K562 (cell line): ENCODE results near the gene PIN4. TPM values are rescaled to one million over a fixed set of nuclear protein-coding genes. Genes with fewer than 3 reads are reported as not detected.

Source experiments
- ATAC-seq: fragments of 200-7000 bp; cut with Tn5 transposase; 3 replicates; pipeline ENCODE4 v1.9.1; 2020; ENCODE audit warnings: moderate library complexity
- BruUV-seq: library from RNA; stranded (reverse); fragments of 400-500 nt; replicated peaks from 2 replicates; lab custom pipeline; 2021; lab: Mats Ljungman, UMichigan
- CTCF ChIA-PET: fragments of 300-600 bp; formaldehyde crosslinking; extraction: SDS; loops from one replicate; lab custom pipeline; 2021; ENCODE audit warnings: low intra/inter-chr PET ratio; lab: Yijun Ruan, JAX
- POLR2A ChIA-PET: fragments of 300-600, 350-650 bp; sonication (Branson Sonifier 250); formaldehyde crosslinking; extraction: SDS; loops from one replicate; lab custom pipeline; 2021; ENCODE audit warnings: antibody characterized with exemption, inconsistent platforms; lab: Yijun Ruan, JAX
- DNase-seq, 4 experiments: peaks; one replicate each; pipeline versions ENCODE4 v3.0.0 to v3.0.0-alpha.2; 2011 to 2018; ENCODE audit warnings: low spot score in 3 of 4, mixed read lengths in 3 of 4; ENCODE audit errors: extremely low read depth in 1 of 4
- FAIRE-seq: peaks from 2 replicates; lab custom pipeline; 2011; peaks lifted over from hg19 to GRCh38; lab: Jason Lieb, UNC
- H2AFZ ChIP-seq: 2 replicates; pipeline ENCODE4 v1.6.0; 2011; ENCODE audit warnings: low read depth, low read length, control low read depth, inconsistent platforms
- H3K27ac ChIP-seq: fragments of 200-600 bp; 3 replicates; pipeline ENCODE4 v1.8.0; 2011; ENCODE audit warnings: low read depth, mild to moderate bottlenecking, control low read depth, inconsistent platforms, low read length, moderate library complexity, mixed read lengths; ENCODE audit errors: extremely low read depth
- H3K27me3 ChIP-seq, 2 experiments: fragments of 300-600 bp in 1 of 2; 2 replicates in 1 of 2; 3 replicates in 1 of 2; pipeline versions ENCODE4 v1.6.0 to v1.8.0; 2011; ENCODE audit warnings: inconsistent platforms in 2 of 2, low read length in 2 of 2, mild to moderate bottlenecking in 1 of 2, mixed read lengths in 1 of 2, moderate library complexity in 1 of 2; ENCODE audit not compliant: control insufficient read depth in 2 of 2, insufficient read depth in 2 of 2
- H3K36me3 ChIP-seq: fragments of 300-600 bp; 3 replicates; pipeline ENCODE4 v1.8.0; 2011; ENCODE audit warnings: mild to moderate bottlenecking, low read length, inconsistent platforms; ENCODE audit not compliant: control insufficient read depth, insufficient read depth
- H3K4me1 ChIP-seq, 2 experiments: fragments of 200-600 bp in 1 of 2; replicated peaks in 1 of 2; 2 replicates in 1 of 2; 3 replicates in 1 of 2; pipeline versions ENCODE4 v1.5.1 to v1.8.0; 2011; ENCODE audit warnings: inconsistent platforms in 2 of 2, low read length in 2 of 2, mild to moderate bottlenecking in 1 of 2, mixed read lengths in 1 of 2, moderate library complexity in 1 of 2; ENCODE audit not compliant: control insufficient read depth in 2 of 2, insufficient read depth in 2 of 2
- H3K4me2 ChIP-seq: 2 replicates; pipeline ENCODE4 v1.6.1; 2011; ENCODE audit warnings: low read length, control low read depth, inconsistent platforms, mixed read lengths; ENCODE audit not compliant: insufficient read depth
- H3K4me3 ChIP-seq: fragments of 200-600 bp; sonication (generic), shearing (Covaris generic); 2 replicates; pipeline ENCODE4 v1.5.1; 2016; ENCODE audit warnings: control low read depth, inconsistent platforms
- H3K79me2 ChIP-seq: fragments of 200-600 bp; 3 replicates; pipeline ENCODE4 v1.8.0; 2011; ENCODE audit warnings: low read length, inconsistent platforms; ENCODE audit not compliant: control insufficient read depth, insufficient read depth
- H3K9ac ChIP-seq, 2 experiments: 2 replicates each; pipeline versions ENCODE4 v1.6.0 to v1.6.1; 2011; ENCODE audit warnings: low read depth in 2 of 2, low read length in 2 of 2, control low read depth in 1 of 2, inconsistent platforms in 1 of 2, mild to moderate bottlenecking in 1 of 2, mixed read lengths in 1 of 2; ENCODE audit not compliant: insufficient read depth in 1 of 2
- H3K9me1 ChIP-seq: one replicate; pipeline ENCODE4 v1.6.0; 2011; ENCODE audit warnings: inconsistent platforms, mild to moderate bottlenecking, low read length, moderate library complexity; ENCODE audit not compliant: control insufficient read depth, insufficient read depth
- H3K9me3 ChIP-seq: replicated peaks from 2 replicates; pipeline ENCODE4 v1.5.1; 2011; ENCODE audit warnings: low read depth, low read length, inconsistent platforms; ENCODE audit not compliant: control insufficient read depth, insufficient read depth
- H4K20me1 ChIP-seq: replicated peaks from 2 replicates; pipeline ENCODE4 v1.6.1; 2011; ENCODE audit warnings: low read length, inconsistent platforms, mixed read lengths; ENCODE audit not compliant: control insufficient read depth, insufficient read depth
- AFF1 ChIP-seq, 2 experiments: fragments of 450-650 bp; IDR thresholded peaks; 2 replicates each; pipeline ENCODE4 v1.6.1; 2018; ENCODE audit warnings: mild to moderate bottlenecking in 2 of 2, low read depth in 1 of 2; ENCODE audit not compliant: partially characterized antibody in 2 of 2
- ARHGAP35 ChIP-seq: fragments of 450-650 bp; IDR thresholded peaks from 2 replicates; pipeline ENCODE4 v1.6.1; 2018; ENCODE audit not compliant: partially characterized antibody
- GATAD2B ChIP-seq: fragments of 450-650 bp; IDR thresholded peaks from 2 replicates; pipeline ENCODE4 v1.6.1; 2017; ENCODE audit warnings: mild to moderate bottlenecking, borderline replicate concordance
- HNRNPUL1 ChIP-seq: fragments of 200-400 bp; formaldehyde crosslinking; IDR thresholded peaks from 2 replicates; pipeline ENCODE4 v1.6.1; 2017; ENCODE audit warnings: low read length
- MYC ChIP-seq, 2 experiments: fragments of 250-450 bp in 1 of 2; sonication (Bioruptor Pico) in 1 of 2; IDR thresholded peaks; 2 replicates each; pipeline versions ENCODE4 v1.5.1 to v1.6.1; 2012 to 2021; ENCODE audit warnings: low read depth in 2 of 2, borderline replicate concordance in 1 of 2, improper control_type of control experiment in 1 of 2, low read length in 1 of 2, mild to moderate bottlenecking in 1 of 2, moderate library complexity in 1 of 2
- RBBP5 ChIP-seq: fragments of 200-600 bp; sonication (generic); IDR thresholded peaks from 2 replicates; pipeline ENCODE4 v1.6.1; 2012; ENCODE audit warnings: borderline replicate concordance, mild to moderate bottlenecking, low read length, control low read depth, inconsistent platforms; ENCODE audit not compliant: insufficient read depth, poor library complexity, severe bottlenecking
- TEAD1 ChIP-seq, 2 experiments: fragments of 450-650 bp in 1 of 2; sonication (generic) in 1 of 2; formaldehyde crosslinking; IDR thresholded peaks; 2 replicates each; pipeline versions ENCODE4 v1.4.0 to v1.8.0; 2020 to 2022; ENCODE audit warnings: mild to moderate bottlenecking in 2 of 2, missing genetic modification reagents in 1 of 2
- ZFX ChIP-seq: sonication (generic); formaldehyde crosslinking; IDR thresholded peaks from 2 replicates; pipeline ENCODE4 v1.8.0; 2022; ENCODE audit warnings: mild to moderate bottlenecking, missing genetic modification reagents, moderate library complexity
- ZNF140 ChIP-seq: fragments of 250-450 bp; sonication (Bioruptor Pico); IDR thresholded peaks from 2 replicates; pipeline ENCODE4 v1.8.0; 2021; ENCODE audit warnings: moderate library complexity, mild to moderate bottlenecking, inconsistent platforms
- ZNF347 ChIP-seq: fragments of 450-650 bp; formaldehyde crosslinking; IDR thresholded peaks from 2 replicates; pipeline ENCODE4 v1.4.0; 2020; ENCODE audit warnings: low read depth, mild to moderate bottlenecking, moderate library complexity
- ZNF586 ChIP-seq: fragments of 450-650 bp; formaldehyde crosslinking; conservative IDR thresholded peaks from 2 replicates; pipeline ENCODE4 v1.4.0; 2020; ENCODE audit warnings: mild to moderate bottlenecking, moderate library complexity
- ZNF77 ChIP-seq: fragments of 250-450 bp; sonication (Bioruptor Pico); IDR thresholded peaks from 2 replicates; pipeline ENCODE4 v1.5.0; 2020
- WGBS: fragments of 100-300 bp; shearing (Covaris generic); methylation state at CpG from one replicate; pipeline ENCODE4 v1.1.6; 2016; ENCODE audit warnings: low coverage, mixed read lengths; ENCODE audit not compliant: insufficient coverage; ENCODE audit errors: missing lambda C conversion rate; 5-methylcytosine and 5-hydroxymethylcytosine counted together
- in situ Hi-C: fragments of 300-500 bp; cut with MboI; formaldehyde crosslinking; loops from 4 replicates; pipeline ENCODE4 v1.15.0; 2018; ENCODE audit warnings: inconsistent platforms, mixed read lengths
- intact Hi-C: fragments of 100-400 bp; cut with micrococcal nuclease; formaldehyde crosslinking; loops from 2 replicates; pipeline ENCODE4 v1.14.2; 2022
- polyA plus RNA-seq, 8 experiments: library from polyadenylated mRNA; depleted of rRNA in 4 of 8; stranded (reverse) in 5 of 8; unstranded in 3 of 8; fragments of >200 nt; fragmentation: Nextera tagmentation in 2 of 8; fragmentation: Illumina TruSeq in 1 of 8; extraction: Ambion mirVana in 2 of 8; extraction: Trizol in 1 of 8; gene quantifications; 2 replicates each; pipeline versions ENCODE4 v1.2.1 to v1.2.3, GENCODE V29; 2011 to 2014; ENCODE audit warnings: inconsistent platforms in 1 of 8, missing spikeins in 1 of 8
- total RNA-seq, 7 experiments: library from RNA; depleted of rRNA in 6 of 7; stranded (reverse); fragments of >200 nt in 6 of 7; fragmentation: Illumina TruSeq in 2 of 7; extraction: Trizol in 2 of 7; gene quantifications; 2 replicates each; pipeline versions ENCODE4 v1.2.1 to v1.2.3, GENCODE V29; 2011 to 2021; ENCODE audit warnings: low replicate concordance in 1 of 7
- TF ChIP-seq, protein P1 (sequence below): IDR thresholded peaks from 3 replicates; pipeline ENCODE4 v1.6.1; 2011; ENCODE audit warnings: borderline replicate concordance, mild to moderate bottlenecking; ENCODE audit not compliant: insufficient read length, insufficient read depth

Gene PIN4
- total and polyA plus RNA-seq, 9 of the 15 experiments (the other 6 are each of a cell fraction or from before 2014, with no cell fraction given), result 10.0 to 132 (median 45.6) TPM

DNA sequence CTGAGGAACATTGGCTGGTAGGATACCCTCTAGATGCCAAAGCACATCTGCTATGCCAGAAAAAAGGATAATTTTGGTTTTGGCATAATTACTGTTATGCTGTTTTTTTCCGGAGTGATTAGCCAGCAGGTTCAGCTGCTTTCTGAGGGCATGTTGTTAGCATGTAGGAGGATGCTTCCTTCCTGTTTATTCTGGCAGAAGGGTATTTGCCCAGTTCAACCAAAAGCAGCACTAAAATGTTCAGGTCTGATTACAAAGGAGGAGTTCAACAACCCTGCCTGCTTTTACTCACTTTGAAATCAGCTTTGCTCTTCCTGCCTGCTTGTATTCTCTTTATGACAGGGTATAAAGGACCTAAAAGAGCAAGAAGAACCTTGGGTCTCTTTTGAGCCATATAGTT is 35.4 kb downstream of the PIN4 start:
- BruUV-seq, result no TSS peak
- FAIRE-seq (no peak), DNase-seq (no peak), ATAC-seq (no peak)
- 11% methylated on average over 1 of the region's 1 CpG for WGBS
- ChIA-PET POLR2A (no interaction called here), CTCF (no interaction called here)
- Histone ChIP-seq H3K27ac (no peak overlapping the region), H3K9me3 (no peaks in the 10 kb centered on the region), H3K79me2 (peaks cover 11% of the 10 kb centered on the region; the same call in 2 of the 3 replicates), H3K9ac (no peak overlapping the region), H4K20me1 (no peaks in the 10 kb centered on the region), H3K36me3 (no peaks in the 10 kb centered on the region), H3K4me1 (no peaks in the 10 kb centered on the region; a peak in 2 of 5 replicates), H3K27me3 (no peaks in the 10 kb centered on the region), H3K9me1 (no peaks in the 10 kb centered on the region), H2AFZ (no peak overlapping the region), H3K4me2 (no peak overlapping the region), H3K4me3 (no peak overlapping the region)
- in situ Hi-C loops, result no loop called here
- TF ChIP-seq ZNF347 (no peak), GATAD2B (no peak), ZNF586 (CRISPR knock-in tag) (no peak), AFF1 (IDR thresholded peaks at IDR 0.05; ENCODE audit: low read depth in 1 of 2, partially characterized antibody in 2 of 2) (no peak), HNRNPUL1 (no peak), ZNF140 (no peak), ZNF77 (CRISPR knock-in tag) (no peak), ARHGAP35 (no peak), TEAD1 (CRISPR knock-in tag; IDR thresholded peaks at IDR 0.05) (no peak), MYC (IDR thresholded peaks at IDR 0.05; ENCODE audit: low read depth, low read length) (no peak), MYC (CRISPR knock-in tag; IDR thresholded peaks at IDR 0.05; ENCODE audit: borderline replicate concordance, low read depth) (no peak), ZFX (CRISPR knock-in tag) (no peak), RBBP5 (no peak)
- TF ChIP-seq, protein P1, sequence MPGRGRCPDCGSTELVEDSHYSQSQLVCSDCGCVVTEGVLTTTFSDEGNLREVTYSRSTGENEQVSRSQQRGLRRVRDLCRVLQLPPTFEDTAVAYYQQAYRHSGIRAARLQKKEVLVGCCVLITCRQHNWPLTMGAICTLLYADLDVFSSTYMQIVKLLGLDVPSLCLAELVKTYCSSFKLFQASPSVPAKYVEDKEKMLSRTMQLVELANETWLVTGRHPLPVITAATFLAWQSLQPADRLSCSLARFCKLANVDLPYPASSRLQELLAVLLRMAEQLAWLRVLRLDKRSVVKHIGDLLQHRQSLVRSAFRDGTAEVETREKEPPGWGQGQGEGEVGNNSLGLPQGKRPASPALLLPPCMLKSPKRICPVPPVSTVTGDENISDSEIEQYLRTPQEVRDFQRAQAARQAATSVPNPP, result no peak
- TF ChIP-seq, all 486 proteins: peak for 0
- intact Hi-C loops, result no loop called here
